Activated CD8-positive, alpha-beta memory T cell treated with anti-CD3 and anti-CD28 coated beads, Interleukin-2, amount 50 U/mL, for 48 hours (primary cell): ENCODE measurements around the gene TFDP1.

ENCODE experiments used
- DNase-seq: peaks from one replicate; pipeline ENCODE4 v3.0.0-alpha.2; 2020

The TFDP1 gene

GRCh38 chr13:113551081-113552000 is 33.2 kb upstream of the TFDP1 start:
- peak; percentile 33 for DNase-seq

GRCh38 chr13:113552079-113552478 is 32.5 kb upstream of the TFDP1 start:
- DNase-seq = peak; percentile 34

- no peak for DNase-seq
Observed at GRCh38 chr13:113552786-113553434, 31.6 kb upstream of the TFDP1 start.

GRCh38 chr13:113553511-113554332 is 30.8 kb upstream of the TFDP1 start:
- DNase-seq = peak; percentile 35

GRCh38 chr13:113554333-113554700 is 30.2 kb upstream of the TFDP1 start:
- DNase-seq = peak; percentile 12

GRCh38 chr13:113555141-113555540 is 29.4 kb upstream of the TFDP1 start:
- DNase-seq = peak; percentile 40

- peak; percentile 25 for DNase-seq
Observed at GRCh38 chr13:113557013-113557412, 27.5 kb upstream of the TFDP1 start.

GRCh38 chr13:113558461-113558860 is 26.1 kb upstream of the TFDP1 start:
- DNase-seq = peak; percentile 28

- DNase-seq = peak; percentile 17
Observed at GRCh38 chr13:113559061-113559460, 25.5 kb upstream of the TFDP1 start.

GRCh38 chr13:113559901-113560644 is 24.5 kb upstream of the TFDP1 start:
- DNase-seq = peak; percentile 25

GRCh38 chr13:113560645-113561416 is 23.7 kb upstream of the TFDP1 start:
- peak; percentile 44 for DNase-seq

GRCh38 chr13:113561417-113562084 is 23.0 kb upstream of the TFDP1 start:
- DNase-seq = peak; percentile 46

- peak; percentile 72 for DNase-seq
Observed at GRCh38 chr13:113562085-113562749, 22.3 kb upstream of the TFDP1 start.

- DNase-seq = peak; percentile 26
Observed at GRCh38 chr13:113562844-113563243, 21.7 kb upstream of the TFDP1 start.

- peak; percentile 36 for DNase-seq
Observed at GRCh38 chr13:113563511-113563910, 21.0 kb upstream of the TFDP1 start.

- peak; percentile 36 for DNase-seq
Observed at GRCh38 chr13:113564331-113565023, 20.1 kb upstream of the TFDP1 start.

GRCh38 chr13:113565526-113566226 is 18.9 kb upstream of the TFDP1 start:
- peak; percentile 25 for DNase-seq

- peak; percentile 15 for DNase-seq
Observed at GRCh38 chr13:113566227-113566561, 18.4 kb upstream of the TFDP1 start.

GRCh38 chr13:113567681-113568080 is 16.9 kb upstream of the TFDP1 start:
- peak; percentile 13 for DNase-seq
